Astrocyte (in vitro differentiated cells and primary cell): Measurements from ENCODE around the gene APP. TPM values are rescaled to one million over a fixed set of nuclear protein-coding genes. Genes with fewer than 3 reads are reported as not detected.
A peak's percentile ranks its signal among the peaks of the same experiment; 100 is the strongest.

Experiments used
- DNase-seq: peaks from one replicate; pipeline ENCODE4 v3.0.0-alpha.2; 2010; ENCODE audit warnings: low read depth
- FAIRE-seq: peaks from 2 replicates; lab custom pipeline; 2011; peaks lifted over from hg19 to GRCh38; lab: Jason Lieb, UNC
- H2AFZ ChIP-seq: 2 replicates; pipeline ENCODE4 v1.6.0; 2012; ENCODE audit warnings: low read depth, low read length, inconsistent platforms
- H3K27ac ChIP-seq: 2 replicates; pipeline ENCODE4 v1.5.1; 2011; ENCODE audit warnings: low read depth, low read length, inconsistent platforms
- H3K27me3 ChIP-seq: 2 replicates; pipeline ENCODE4 v1.6.0; 2011; ENCODE audit warnings: low read length, inconsistent platforms; ENCODE audit not compliant: insufficient read depth
- H3K36me3 ChIP-seq: 2 replicates; pipeline ENCODE4 v1.5.1; 2011; ENCODE audit warnings: low read length, inconsistent platforms; ENCODE audit not compliant: insufficient read depth
- H3K4me1 ChIP-seq: 2 replicates; pipeline ENCODE4 v1.5.1; 2011; ENCODE audit warnings: low read length, inconsistent platforms; ENCODE audit not compliant: insufficient read depth
- H3K4me2 ChIP-seq: 2 replicates; pipeline ENCODE4 v1.6.0; 2012; ENCODE audit warnings: low read length, inconsistent platforms
- H3K4me3 ChIP-seq: 2 replicates; pipeline ENCODE4 v1.5.1; 2011; ENCODE audit warnings: low read depth, mild to moderate bottlenecking, low read length, inconsistent platforms; ENCODE audit not compliant: insufficient read depth
- H3K79me2 ChIP-seq: 2 replicates; pipeline ENCODE4 v1.6.0; 2012; ENCODE audit warnings: mild to moderate bottlenecking, low read length, inconsistent platforms; ENCODE audit not compliant: insufficient read depth
- H3K9ac ChIP-seq: 2 replicates; pipeline ENCODE4 v1.6.0; 2012; ENCODE audit warnings: mild to moderate bottlenecking, low read length, inconsistent platforms
- H3K9me3 ChIP-seq: 2 replicates; pipeline ENCODE4 v1.5.1; 2012; ENCODE audit warnings: low read depth, mild to moderate bottlenecking, low read length, inconsistent platforms; ENCODE audit not compliant: insufficient read depth
- H4K20me1 ChIP-seq: 2 replicates; pipeline ENCODE4 v1.6.0; 2012; ENCODE audit warnings: low read length, inconsistent platforms; ENCODE audit not compliant: insufficient read depth
- H3K27ac Mint-ChIP-seq: one replicate; pipeline ENCODE4 v1.8.0; 2021; ENCODE audit warnings: mild to moderate bottlenecking, mixed read lengths; ENCODE audit not compliant: unreplicated experiment
- H3K27me3 Mint-ChIP-seq: one replicate; pipeline ENCODE4 v1.8.0; 2021; ENCODE audit warnings: low read depth, mixed read lengths; ENCODE audit not compliant: unreplicated experiment
- H3K36me3 Mint-ChIP-seq: one replicate; pipeline ENCODE4 v1.8.0; 2021; ENCODE audit warnings: low read depth, mixed read lengths; ENCODE audit not compliant: unreplicated experiment
- H3K4me1 Mint-ChIP-seq: one replicate; pipeline ENCODE4 v1.8.0; 2021; ENCODE audit warnings: low read depth, mixed read lengths; ENCODE audit not compliant: unreplicated experiment
- H3K4me3 Mint-ChIP-seq: one replicate; pipeline ENCODE4 v1.8.0; 2021; ENCODE audit warnings: mild to moderate bottlenecking, moderate library complexity, mixed read lengths; ENCODE audit not compliant: unreplicated experiment
- H3K9me3 Mint-ChIP-seq: one replicate; pipeline ENCODE4 v1.8.0; 2021; ENCODE audit warnings: mild to moderate bottlenecking, mixed read lengths; ENCODE audit not compliant: unreplicated experiment
- EZH2 ChIP-seq: IDR thresholded peaks from 2 replicates; pipeline ENCODE4 v1.6.1; 2012; ENCODE audit warnings: mild to moderate bottlenecking, low read length, inconsistent platforms; ENCODE audit not compliant: insufficient read depth
- total RNA-seq: library from RNA; stranded (reverse); gene quantifications from 2 replicates; pipeline ENCODE4 v1.2.1, GENCODE V29; 2021
- TF ChIP-seq, protein P1 (sequence below): IDR thresholded peaks from 2 replicates; pipeline ENCODE4 v1.5.1; 2011; ENCODE audit warnings: low read depth, mild to moderate bottlenecking, inconsistent platforms, low read length, moderate library complexity; ENCODE audit not compliant: insufficient read depth

APP gene
- total RNA-seq, 1 donor from 2014 or later, result 823 TPM

DNA sequence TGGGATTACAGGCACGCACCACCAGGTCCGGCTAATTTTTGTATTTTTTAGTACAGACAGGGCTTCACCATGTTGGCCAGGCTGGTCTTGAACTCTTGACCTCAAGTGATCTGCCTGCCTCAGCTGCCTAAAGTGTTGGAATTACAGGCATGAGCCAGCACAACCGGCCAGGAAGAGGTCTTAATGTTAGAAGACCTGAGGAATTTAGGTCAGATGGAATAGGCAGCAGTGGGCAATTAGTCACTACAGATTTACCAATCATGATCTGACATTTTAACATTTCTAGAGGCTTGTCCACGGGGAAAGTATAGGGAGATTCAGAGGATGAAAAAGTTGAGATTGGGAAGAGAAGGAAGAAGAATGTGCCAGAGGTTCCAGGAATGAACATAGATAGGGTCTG is 8.9 kb upstream of the APP start:
- peaks cover 16% of the 10 kb centered on the region for H3K4me1 Mint-ChIP-seq
- no peaks in the 10 kb centered on the region for H3K36me3 Mint-ChIP-seq
- no peak overlapping the region for H2AFZ ChIP-seq
- no peaks in the 10 kb centered on the region for H3K79me2 ChIP-seq
- H3K27me3 ChIP-seq, result no peaks in the 10 kb centered on the region
- H3K36me3 ChIP-seq, result no peaks in the 10 kb centered on the region
- no peak overlapping the region for H3K27ac ChIP-seq
- H3K4me3 Mint-ChIP-seq, result no peak overlapping the region
- DNase-seq, result no peak
- no peak overlapping the region for H3K27ac Mint-ChIP-seq
- H4K20me1 ChIP-seq, result no peaks in the 10 kb centered on the region
- no peaks in the 10 kb centered on the region for H3K4me1 ChIP-seq
- no peak for FAIRE-seq
- no peaks in the 10 kb centered on the region for H3K27me3 Mint-ChIP-seq
- no peak overlapping the region for H3K4me2 ChIP-seq
- TF ChIP-seq, protein P1, sequence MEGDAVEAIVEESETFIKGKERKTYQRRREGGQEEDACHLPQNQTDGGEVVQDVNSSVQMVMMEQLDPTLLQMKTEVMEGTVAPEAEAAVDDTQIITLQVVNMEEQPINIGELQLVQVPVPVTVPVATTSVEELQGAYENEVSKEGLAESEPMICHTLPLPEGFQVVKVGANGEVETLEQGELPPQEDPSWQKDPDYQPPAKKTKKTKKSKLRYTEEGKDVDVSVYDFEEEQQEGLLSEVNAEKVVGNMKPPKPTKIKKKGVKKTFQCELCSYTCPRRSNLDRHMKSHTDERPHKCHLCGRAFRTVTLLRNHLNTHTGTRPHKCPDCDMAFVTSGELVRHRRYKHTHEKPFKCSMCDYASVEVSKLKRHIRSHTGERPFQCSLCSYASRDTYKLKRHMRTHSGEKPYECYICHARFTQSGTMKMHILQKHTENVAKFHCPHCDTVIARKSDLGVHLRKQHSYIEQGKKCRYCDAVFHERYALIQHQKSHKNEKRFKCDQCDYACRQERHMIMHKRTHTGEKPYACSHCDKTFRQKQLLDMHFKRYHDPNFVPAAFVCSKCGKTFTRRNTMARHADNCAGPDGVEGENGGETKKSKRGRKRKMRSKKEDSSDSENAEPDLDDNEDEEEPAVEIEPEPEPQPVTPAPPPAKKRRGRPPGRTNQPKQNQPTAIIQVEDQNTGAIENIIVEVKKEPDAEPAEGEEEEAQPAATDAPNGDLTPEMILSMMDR, result no peak
- TF ChIP-seq EZH2, result no peak
- no peak overlapping the region for H3K9ac ChIP-seq
- peaks cover 2% of the 10 kb centered on the region for H3K9me3 Mint-ChIP-seq
- no peaks in the 10 kb centered on the region for H3K9me3 ChIP-seq
- H3K4me3 ChIP-seq, result no peak overlapping the region

DNA sequence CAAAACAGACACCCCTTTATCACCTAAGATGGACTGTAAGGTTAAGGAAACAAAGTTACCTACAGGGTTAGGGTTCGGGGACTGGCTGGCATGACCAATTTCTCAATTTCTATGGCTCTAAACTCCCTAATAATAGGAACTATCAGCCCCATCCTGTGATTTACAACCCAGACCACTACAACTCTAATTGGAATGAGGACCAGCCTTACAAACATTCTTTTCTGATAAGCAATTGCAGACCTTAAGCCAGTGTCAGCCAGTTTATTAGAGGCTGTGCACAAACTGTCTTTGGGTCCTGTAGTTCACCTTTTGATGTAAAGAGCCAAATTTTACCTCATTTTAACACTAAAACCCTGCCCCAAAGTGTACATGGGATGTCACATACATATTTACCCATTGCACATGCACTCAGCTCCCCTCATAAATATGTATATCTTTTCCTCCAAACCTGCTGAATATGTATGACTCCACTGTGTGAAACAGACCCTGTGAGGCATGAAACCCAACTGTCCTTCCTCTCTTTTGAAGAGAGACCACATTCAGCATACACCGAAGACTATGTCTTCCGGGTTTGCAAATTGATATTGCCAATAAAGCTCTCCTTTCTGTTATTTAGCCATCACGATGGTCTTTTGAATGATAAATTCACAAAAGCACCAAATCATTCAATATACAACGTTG is 7.3 kb upstream of the APP start:
- Histone ChIP-seq H3K4me3 (no peak overlapping the region), H3K4me1 (no peaks in the 10 kb centered on the region), H3K9me3 (no peaks in the 10 kb centered on the region), H3K27ac (no peak overlapping the region), H3K79me2 (no peaks in the 10 kb centered on the region), H2AFZ (no peak overlapping the region), H4K20me1 (no peaks in the 10 kb centered on the region), H3K27me3 (no peaks in the 10 kb centered on the region), H3K36me3 (no peaks in the 10 kb centered on the region), H3K9ac (no peak overlapping the region), H3K4me2 (no peak overlapping the region)
- Mint-ChIP-seq H3K4me1 (peaks cover 17% of the 10 kb centered on the region), H3K27me3 (peaks cover 4% of the 10 kb centered on the region), H3K27ac (peak overlapping the region; percentile 66), H3K36me3 (no peaks in the 10 kb centered on the region), H3K9me3 (no peaks in the 10 kb centered on the region), H3K4me3 (no peak overlapping the region)
- no peak for TF ChIP-seq EZH2
- TF ChIP-seq, protein P1, result no peak
- FAIRE-seq (no peak), DNase-seq (peak; percentile 31)

DNA sequence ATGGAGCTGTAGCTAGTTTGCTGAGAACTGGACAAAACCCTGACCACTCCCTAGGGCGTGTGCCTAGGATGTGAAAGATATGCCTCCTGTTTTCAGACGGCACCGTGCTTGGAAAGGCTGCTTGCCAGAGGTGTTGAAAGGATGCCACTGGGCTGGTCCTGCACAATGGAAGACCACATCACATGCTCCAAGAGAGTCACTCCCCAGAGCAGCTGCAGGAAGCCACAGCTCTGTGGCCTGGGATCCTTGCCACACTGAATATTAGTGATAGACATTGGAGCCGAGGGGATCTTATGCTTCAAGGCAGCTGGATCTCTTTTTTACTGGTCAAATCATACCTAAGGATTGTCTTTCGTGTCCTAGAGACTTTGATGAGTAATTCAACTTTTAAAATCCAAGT is 6.6 kb upstream of the APP start:
- H3K27ac ChIP-seq, result no peak overlapping the region
- H3K4me2 ChIP-seq, result no peak overlapping the region
- TF ChIP-seq EZH2, result no peak
- TF ChIP-seq, protein P1, result no peak
- Mint-ChIP-seq H3K36me3 (no peaks in the 10 kb centered on the region), H3K27ac (peak overlapping the region; percentile 66), H3K4me3 (no peak overlapping the region), H3K9me3 (no peaks in the 10 kb centered on the region), H3K27me3 (peaks cover 4% of the 10 kb centered on the region), H3K4me1 (peaks cover 17% of the 10 kb centered on the region)
- H3K4me1 ChIP-seq, result no peaks in the 10 kb centered on the region
- no peaks in the 10 kb centered on the region for H3K27me3 ChIP-seq
- H2AFZ ChIP-seq, result no peak overlapping the region
- H3K9ac ChIP-seq, result no peak overlapping the region
- no peaks in the 10 kb centered on the region for H4K20me1 ChIP-seq
- no peak for FAIRE-seq
- no peaks in the 10 kb centered on the region for H3K79me2 ChIP-seq
- no peaks in the 10 kb centered on the region for H3K9me3 ChIP-seq
- no peak overlapping the region for H3K4me3 ChIP-seq
- no peaks in the 10 kb centered on the region for H3K36me3 ChIP-seq
- DNase-seq, result peak; percentile 51
